Esophagus (tissue), 2 donors: ENCODE data around the gene TMEM91. TPM values are rescaled to one million over a fixed set of nuclear protein-coding genes. Genes with fewer than 3 reads are reported as not detected.

Experiments
- H3K27ac ChIP-seq, 2 donors: one replicate each; pipeline ENCODE4 v1.5.1; 2013; ENCODE audit warnings: low read depth in 2 of 2, mild to moderate bottlenecking in 2 of 2, inconsistent platforms in 1 of 2, low read length in 1 of 2, moderate library complexity in 1 of 2
- H3K27me3 ChIP-seq, 2 donors: one replicate each; pipeline ENCODE4 v1.6.1; 2013; ENCODE audit warnings: low read length in 2 of 2, control low read depth in 1 of 2, mild to moderate bottlenecking in 1 of 2; ENCODE audit not compliant: insufficient read depth in 2 of 2, control insufficient read depth in 1 of 2
- H3K36me3 ChIP-seq, 2 donors: one replicate each; pipeline ENCODE4 v1.6.1; 2013; ENCODE audit warnings: low read length in 1 of 2; ENCODE audit not compliant: control insufficient read depth in 2 of 2, insufficient read depth in 2 of 2
- H3K4me1 ChIP-seq, 2 donors: one replicate each; pipeline ENCODE4 v1.6.1; 2013; ENCODE audit warnings: low read length in 1 of 2; ENCODE audit not compliant: control insufficient read depth in 2 of 2, insufficient read depth in 2 of 2
- H3K4me3 ChIP-seq, 2 donors: one replicate each; pipeline ENCODE4 v1.5.1; 2013; ENCODE audit warnings: low read length in 2 of 2, mild to moderate bottlenecking in 2 of 2, low read depth in 1 of 2, moderate library complexity in 1 of 2
- H3K9me3 ChIP-seq, 2 donors: one replicate each; pipeline ENCODE4 v1.6.1; 2013; ENCODE audit warnings: mild to moderate bottlenecking in 2 of 2, low read depth in 1 of 2, low read length in 1 of 2, moderate library complexity in 1 of 2; ENCODE audit not compliant: control insufficient read depth in 2 of 2, insufficient read depth in 1 of 2
- WGBS, 2 donors: extraction: QIAGEN DNeasy Blood & Tissue Kit; methylation state at CpG; one replicate each; pipeline ENCODE4 v1.1.7; 2013; 5-methylcytosine and 5-hydroxymethylcytosine counted together
- polyA plus RNA-seq, 2 donors: library from polyadenylated mRNA; stranded (reverse); fragments of 200-250 nt; gene quantifications; one replicate each; pipeline ENCODE4 v1.2.3, GENCODE V29; 2013
- donor health status: healthy with polysubstance abuse.
- donor health status: Bipolar disorder and iron deficiency.

The TMEM91 gene
- polyA plus RNA-seq, 2 donors = 13.8 to 17.3 TPM

DNA sequence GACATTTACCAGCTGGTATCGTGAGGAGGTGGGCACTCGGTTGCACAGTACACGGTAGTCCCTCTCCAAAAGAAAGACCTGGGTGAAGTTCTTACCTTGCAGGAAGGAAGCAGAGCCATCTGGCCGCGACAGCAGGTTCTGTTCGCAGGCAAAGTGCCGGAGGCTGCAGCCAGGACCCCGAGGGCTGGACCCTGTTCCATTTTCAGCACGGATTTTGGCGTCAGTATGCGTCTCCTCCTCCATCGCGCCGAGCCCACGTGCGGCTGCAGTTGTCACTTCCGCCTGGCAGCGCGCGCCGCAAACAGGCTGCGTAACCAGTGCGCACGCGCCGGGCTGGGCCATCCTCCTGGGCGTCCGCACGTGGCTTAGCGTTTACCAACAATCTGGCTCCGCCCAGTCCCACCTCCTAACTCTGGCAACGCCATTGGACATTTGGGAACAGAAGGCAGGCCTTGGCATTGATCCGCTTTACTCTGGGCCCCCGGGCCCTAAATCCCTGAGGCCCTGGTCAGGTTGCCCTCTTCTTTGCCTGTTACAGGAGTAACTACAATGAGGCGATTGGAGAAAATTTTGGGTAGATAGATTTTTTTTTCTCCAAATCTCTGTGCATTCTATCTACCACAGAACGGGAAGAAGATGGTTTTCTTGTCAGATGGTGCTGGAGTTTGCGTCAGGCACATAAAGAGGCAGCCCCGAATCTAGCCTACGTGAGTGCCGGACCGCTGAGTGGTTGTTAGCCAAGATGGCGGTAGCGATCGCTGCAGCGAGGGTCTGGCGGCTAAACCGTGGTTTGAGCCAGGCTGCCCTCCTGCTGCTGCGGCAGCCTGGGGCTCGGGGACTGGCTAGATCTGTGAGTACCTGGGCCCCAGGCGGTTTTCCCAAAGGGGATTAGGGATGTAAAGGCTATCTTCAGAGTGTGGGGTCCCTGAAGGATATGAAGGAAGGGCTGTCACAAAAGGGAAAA lies 21.0 kb downstream of the TMEM91 start, which contains the start of the genes BCKDHA and EXOSC5:
BCKDHA (plus strand) TSS at position 733 of the 964 bp plus-strand sequence; CDS start at position 743, 10 bp downstream.
EXOSC5 (minus strand) TSS at position 274 of the 964 bp plus-strand sequence; CDS start at position 243, 31 bp downstream.
- no peaks in the 10 kb centered on the region for H3K36me3 ChIP-seq
- no peaks in the 10 kb centered on the region for H3K9me3 ChIP-seq
- no peaks in the 10 kb centered on the region for H3K27me3 ChIP-seq
- peak within 1 kb of the TSS; percentile 85 to 90 for H3K27ac ChIP-seq
- WGBS, 2 donors = 0 to 1% methylated on average over 50 of the region's 50 CpGs
- peak within 1 kb of the TSS; percentile 94 to 97 for H3K4me3 ChIP-seq
- H3K4me1 ChIP-seq = peaks cover 0 to 6% of the 10 kb centered on the region in 2 donors

DNA sequence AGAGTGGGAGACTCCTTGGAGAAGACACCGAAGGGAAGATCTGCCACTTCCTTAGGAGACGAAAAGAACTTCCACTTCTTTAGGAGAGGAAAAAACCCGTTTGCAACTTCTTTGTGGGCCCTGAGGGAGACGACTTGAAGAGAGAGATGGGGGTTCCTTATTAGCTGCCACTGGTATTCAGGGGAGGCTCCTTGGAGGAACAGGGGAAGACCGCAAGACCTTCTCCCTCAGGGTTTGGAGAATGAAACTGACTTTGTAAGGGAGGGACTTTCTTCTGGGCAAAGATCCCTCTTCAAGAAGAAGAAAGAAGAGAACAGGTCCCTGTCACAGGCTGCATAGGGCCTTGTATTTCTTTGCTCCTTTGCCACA lies 21.7 kb downstream of the TMEM91 start:
- H3K4me1 ChIP-seq = peaks cover 0 to 7% of the 10 kb centered on the region in 2 donors
- peaks cover 0 to 2% of the 10 kb centered on the region in 2 donors for H3K36me3 ChIP-seq
- H3K27me3 ChIP-seq = no peaks in the 10 kb centered on the region
- H3K9me3 ChIP-seq = no peaks in the 10 kb centered on the region
- 0% methylated on average over 5 of the region's 5 CpGs for WGBS, 2 donors
- peak overlapping the region; percentile 94 to 97 for H3K4me3 ChIP-seq
- peak overlapping the region; percentile 85 to 90 for H3K27ac ChIP-seq

DNA sequence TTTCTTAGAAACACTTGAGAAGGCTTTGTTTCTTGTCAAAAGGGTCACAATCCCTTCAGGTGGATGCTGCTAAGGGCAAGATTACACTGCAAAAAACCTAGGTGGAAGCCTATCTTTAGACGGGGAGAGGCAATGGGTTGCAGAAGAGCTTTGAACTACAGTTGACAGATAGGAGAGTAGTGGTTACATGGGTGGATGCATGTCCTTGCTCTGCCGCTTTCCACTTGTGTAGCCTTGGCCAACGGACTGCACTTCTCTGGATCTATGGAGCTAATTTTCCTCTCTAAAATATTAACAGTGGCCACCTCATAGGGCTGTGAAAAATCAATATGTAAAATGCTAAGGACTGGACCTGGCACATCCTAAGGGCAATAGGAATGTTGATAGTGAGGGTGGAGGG lies 22.3 kb downstream of the TMEM91 start:
- H3K4me3 ChIP-seq = peak overlapping the region; percentile 94 to 97
- H3K4me1 ChIP-seq = peaks cover 2 to 13% of the 10 kb centered on the region in 2 donors
- WGBS, 2 donors = 45 to 50% methylated on average over 3 of the region's 3 CpGs

DNA sequence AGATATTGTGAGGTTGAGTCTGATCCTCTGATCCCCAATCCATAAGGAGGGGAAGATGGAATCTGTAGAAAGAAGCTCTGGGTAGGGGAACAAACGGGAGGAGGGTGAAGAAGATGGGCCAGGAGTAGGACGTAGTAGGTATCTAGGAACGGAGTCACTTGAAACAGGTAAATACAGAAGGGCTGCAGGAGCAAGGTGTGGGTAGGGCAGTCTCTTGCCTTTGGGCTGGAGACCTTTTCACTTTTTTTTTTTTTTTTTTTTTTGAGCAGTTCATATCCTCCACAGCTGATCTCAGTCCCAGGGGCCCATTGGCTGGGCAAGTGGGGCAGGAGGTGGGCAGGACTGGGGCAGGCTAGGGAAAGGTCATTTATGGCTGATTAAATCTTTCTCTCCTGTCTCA lies 22.8 kb downstream of the TMEM91 start:
- Histone ChIP-seq H3K9me3 (no peaks in the 10 kb centered on the region), H3K4me3 (peak overlapping the region; percentile 94 to 97), H3K27me3 (no peaks in the 10 kb centered on the region), H3K27ac (peak overlapping the region; percentile 49 to 75), H3K4me1 (peaks cover 2 to 13% of the 10 kb centered on the region in 2 donors), H3K36me3 (peaks cover 0 to 3% of the 10 kb centered on the region in 2 donors)
- 78 to 82% methylated on average over 3 of the region's 3 CpGs for WGBS, 2 donors

More for the DNA sequence above, 22.3 kb downstream of the TMEM91 start:
- no peaks in the 10 kb centered on the region for H3K27me3 ChIP-seq
- peak overlapping the region; percentile 49 to 75 for H3K27ac ChIP-seq
- H3K9me3 ChIP-seq = no peaks in the 10 kb centered on the region
- peaks cover 0 to 3% of the 10 kb centered on the region in 2 donors for H3K36me3 ChIP-seq

DNA sequence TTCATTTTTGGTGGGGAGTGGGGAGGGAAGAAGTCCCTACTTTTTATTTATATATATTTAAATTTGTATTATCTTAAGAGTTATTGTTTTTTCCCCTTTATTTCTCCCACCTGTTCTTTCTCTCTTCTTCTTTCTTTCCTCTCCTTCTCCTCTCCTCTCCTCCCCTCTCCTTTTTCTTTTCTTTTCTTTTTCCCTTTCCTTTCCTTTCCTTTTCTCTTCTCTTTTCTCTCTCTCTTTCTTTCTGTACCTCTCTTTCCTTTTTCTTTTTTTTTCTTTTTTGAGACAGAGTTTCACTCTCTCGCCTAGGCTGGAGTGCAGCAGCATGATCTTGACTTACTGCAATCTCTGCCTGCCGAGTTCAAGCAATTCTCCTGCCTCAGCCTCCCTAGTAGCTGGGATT lies 23.2 kb downstream of the TMEM91 start:
- WGBS, 2 donors = 88 to 91% methylated on average over 2 of the region's 2 CpGs
- no peaks in the 10 kb centered on the region for H3K27me3 ChIP-seq
- H3K4me1 ChIP-seq = peaks cover 2 to 13% of the 10 kb centered on the region in 2 donors
- no peak overlapping the region for H3K27ac ChIP-seq
- H3K4me3 ChIP-seq = peak overlapping the region in 1 of 2 donors; percentile 97
- peaks cover 0 to 3% of the 10 kb centered on the region in 2 donors for H3K36me3 ChIP-seq
- H3K9me3 ChIP-seq = no peaks in the 10 kb centered on the region

DNA sequence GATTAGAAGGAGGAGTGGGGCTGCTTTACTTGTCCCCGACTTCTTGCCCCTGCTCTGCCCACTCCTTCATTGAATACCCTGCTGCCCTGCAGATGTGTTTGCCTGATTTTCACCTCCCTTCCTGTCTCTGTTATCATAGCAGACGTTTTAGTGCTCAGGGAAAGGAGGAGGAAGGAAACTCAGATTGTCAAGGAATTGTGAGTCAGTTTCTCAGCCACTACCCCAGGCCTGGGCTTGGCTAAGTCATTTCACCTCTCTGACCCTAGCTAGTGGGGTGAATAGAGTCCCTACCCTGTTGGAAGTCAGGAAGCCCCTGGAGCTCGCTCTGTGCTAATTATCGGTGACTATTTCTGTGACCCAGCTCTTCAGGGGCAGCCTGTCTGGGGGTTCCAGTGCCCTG lies 25.1 kb downstream of the TMEM91 start:
- Histone ChIP-seq H3K27ac (peak overlapping the region; percentile 72 to 89), H3K27me3 (no peaks in the 10 kb centered on the region), H3K36me3 (peaks cover 0 to 3% of the 10 kb centered on the region in 2 donors), H3K4me3 (no peak overlapping the region), H3K4me1 (peaks cover 2 to 18% of the 10 kb centered on the region in 2 donors), H3K9me3 (no peaks in the 10 kb centered on the region)
- WGBS, 2 donors = 72 to 75% methylated on average over 4 of the region's 4 CpGs

DNA sequence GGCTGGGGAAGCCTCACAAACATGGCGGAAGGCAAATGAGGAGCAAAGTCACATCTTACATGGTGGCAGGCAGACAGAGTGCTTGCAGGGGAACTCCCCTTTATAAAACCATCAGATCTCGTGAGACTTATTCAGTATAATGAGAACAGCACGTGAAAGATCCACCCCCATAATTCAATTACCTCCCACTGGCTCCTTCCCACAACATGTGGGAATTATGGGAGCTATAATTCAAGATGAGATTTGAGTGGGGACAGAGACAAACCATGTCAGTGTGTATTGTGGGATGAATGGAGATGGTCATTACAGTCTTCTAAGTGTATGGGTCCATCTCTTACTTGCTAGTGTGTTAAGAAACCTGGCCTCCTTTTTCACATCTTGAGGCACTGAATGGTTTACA lies 25.7 kb downstream of the TMEM91 start:
- H3K4me1 ChIP-seq = peaks cover 2 to 18% of the 10 kb centered on the region in 2 donors
- H3K4me3 ChIP-seq = no peak overlapping the region
- peaks cover 0 to 3% of the 10 kb centered on the region in 2 donors for H3K36me3 ChIP-seq
- no peaks in the 10 kb centered on the region for H3K27me3 ChIP-seq
- peak overlapping the region in 1 of 2 donors; percentile 72 for H3K27ac ChIP-seq
- no peaks in the 10 kb centered on the region for H3K9me3 ChIP-seq
- WGBS, 2 donors = 70 to 75% methylated on average over 3 of the region's 3 CpGs

DNA sequence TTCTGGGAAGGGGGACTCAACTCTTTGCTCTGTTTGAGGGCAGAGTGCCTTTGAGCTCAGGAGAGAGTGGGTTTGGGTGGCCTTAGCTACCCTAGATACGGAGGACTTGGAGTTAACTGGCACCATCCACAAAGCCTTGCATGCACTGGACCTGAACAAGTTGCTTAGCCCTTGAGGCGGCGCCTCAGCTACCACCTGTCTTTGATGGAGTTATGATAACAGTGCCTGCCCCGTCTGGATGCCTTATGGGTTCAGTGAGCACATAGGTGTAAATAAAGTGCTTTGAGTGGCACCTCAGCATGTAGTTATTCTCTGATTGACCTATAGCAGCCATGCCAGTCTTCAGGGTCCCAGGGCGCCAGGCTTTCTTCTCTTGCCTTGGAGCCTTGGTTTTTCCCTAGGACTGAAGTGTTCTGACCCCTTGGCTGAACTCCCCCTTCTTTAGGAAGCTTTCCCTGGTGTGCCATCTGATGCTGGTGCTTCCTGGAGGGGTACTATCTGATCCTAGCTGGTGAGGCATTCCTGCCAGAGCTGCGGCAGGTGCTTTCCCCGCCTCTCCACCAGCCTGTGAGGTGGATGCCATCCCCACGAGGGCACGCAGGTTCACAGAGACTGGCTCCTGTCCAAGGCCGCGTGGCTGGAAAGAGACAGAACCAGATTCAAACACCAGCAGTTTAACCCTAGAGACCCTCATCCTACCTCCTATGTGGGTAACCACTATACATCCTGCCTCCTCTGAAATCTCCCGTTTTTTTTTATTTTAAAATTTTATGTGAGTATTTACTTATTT lies 27.0 kb downstream of the TMEM91 start:
- Histone ChIP-seq H3K27ac (peak overlapping the region; percentile 57 to 72), H3K4me1 (peaks cover 2 to 18% of the 10 kb centered on the region in 2 donors), H3K27me3 (no peaks in the 10 kb centered on the region), H3K36me3 (peaks cover 0 to 6% of the 10 kb centered on the region in 2 donors), H3K9me3 (no peaks in the 10 kb centered on the region), H3K4me3 (no peak overlapping the region)
- 51 to 64% methylated on average over 12 of the region's 12 CpGs for WGBS, 2 donors

DNA sequence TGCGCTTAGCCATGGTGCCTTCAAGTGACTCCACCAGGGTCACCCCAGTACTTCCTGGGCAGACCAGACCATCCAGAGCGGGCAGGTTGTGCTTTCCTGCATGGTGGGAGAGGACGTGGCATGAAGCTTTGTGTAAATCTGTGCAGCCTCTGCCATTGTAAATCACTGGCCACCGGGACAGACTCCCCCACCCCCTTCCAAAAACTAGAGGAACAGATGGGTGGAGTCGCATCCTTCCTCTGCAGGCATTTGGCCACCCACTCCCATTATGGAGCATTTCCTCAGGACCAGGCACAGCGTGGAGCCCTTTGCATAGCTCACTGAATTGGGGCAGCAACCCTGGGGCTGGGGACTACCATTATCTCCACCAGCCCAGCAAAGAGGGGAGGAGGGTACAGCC lies 29.4 kb downstream of the TMEM91 start:
- H3K4me1 ChIP-seq = peaks cover 2 to 15% of the 10 kb centered on the region in 2 donors
- WGBS, 2 donors = 72 to 76% methylated on average over 6 of the region's 6 CpGs
- H3K27me3 ChIP-seq = no peaks in the 10 kb centered on the region
- H3K4me3 ChIP-seq = no peak overlapping the region
- H3K9me3 ChIP-seq = no peaks in the 10 kb centered on the region
- H3K36me3 ChIP-seq = peaks cover 0 to 9% of the 10 kb centered on the region in 2 donors
- H3K27ac ChIP-seq = peak overlapping the region; percentile 92 to 94
